Measurements from ENCODE around the gene NKX6-1. TPM values are rescaled to one million over a fixed set of nuclear protein-coding genes. Genes with fewer than 3 reads are reported as not detected.

Gene NKX6-1
- polyA plus RNA-seq, 3 donors: 0.03 to 3.2 TPM; not detected in 1

Other genes starting within 250 kb of the NKX6-1 start
- 1 to 10 TPM in 1 of 3 donors, under 1 TPM in 2; 0.22 to 2.7 (median 0.71) TPM for gene CDS1, start 83.8 kb upstream of the NKX6-1 start, polyA plus RNA-seq